Neural cell (in vitro differentiated cells): ENCODE results near the gene ITGBL1. TPM values are rescaled to one million over a fixed set of nuclear protein-coding genes. Genes with fewer than 3 reads are reported as not detected.

Experiments used
- H2AFZ ChIP-seq: fragments of 200-600, 300-800 bp; sonication (generic), shearing (Covaris generic); 2 replicates; pipeline ENCODE4 v1.6.0; 2014; ENCODE audit warnings: low read depth, mild to moderate bottlenecking, antibody characterized with exemption, low read length, moderate library complexity
- H3F3A ChIP-seq: fragments of 200-600 bp; shearing (Covaris generic); 2 replicates; pipeline ENCODE4 v1.6.1; 2016; ENCODE audit warnings: mild to moderate bottlenecking, moderate library complexity, mixed read lengths, antibody characterized with exemption, low read length; ENCODE audit not compliant: insufficient read depth, poor library complexity, severe bottlenecking
- H3K27ac ChIP-seq: fragments of 200-600, 300-800 bp; sonication (generic), shearing (Covaris generic); 2 replicates; pipeline ENCODE4 v1.5.1; 2014; ENCODE audit warnings: mild to moderate bottlenecking, low read length, moderate library complexity
- H3K27me3 ChIP-seq: fragments of 300-800, 200-600 bp; sonication (generic), shearing (Covaris generic); 2 replicates; pipeline ENCODE4 v1.6.0; 2014; ENCODE audit warnings: mild to moderate bottlenecking, low read depth, low read length, moderate library complexity; ENCODE audit not compliant: insufficient read depth
- H3K36me3 ChIP-seq: fragments of 300-800, 200-600 bp; sonication (generic), shearing (Covaris generic); 2 replicates; pipeline ENCODE4 v1.5.1; 2014; ENCODE audit warnings: mild to moderate bottlenecking, antibody characterized with exemption, low read length, moderate library complexity; ENCODE audit not compliant: insufficient read depth
- H3K4me2 ChIP-seq: fragments of 300-800, 200-600 bp; sonication (generic), shearing (Covaris generic); 2 replicates; pipeline ENCODE4 v1.6.0; 2014; ENCODE audit warnings: mild to moderate bottlenecking, low read length
- H3K4me3 ChIP-seq: fragments of 300-800, 200-600 bp; sonication (generic), shearing (Covaris generic); 2 replicates; pipeline ENCODE4 v1.5.1; 2014; ENCODE audit warnings: mild to moderate bottlenecking, low read length, moderate library complexity
- H3K79me2 ChIP-seq: fragments of 200-600 bp; shearing (Covaris generic); replicated peaks from 2 replicates; pipeline ENCODE4 v1.6.0; 2014; ENCODE audit warnings: mild to moderate bottlenecking, low read length, moderate library complexity; ENCODE audit not compliant: insufficient read depth
- H3K9ac ChIP-seq: fragments of 300-800, 200-600 bp; sonication (generic), shearing (Covaris generic); 2 replicates; pipeline ENCODE4 v1.6.1; 2016; ENCODE audit warnings: mild to moderate bottlenecking, low read length, mixed read lengths
- H3K9me2 ChIP-seq: fragments of 200-600 bp; shearing (Covaris generic); 2 replicates; pipeline ENCODE4 v1.6.1; 2016; ENCODE audit warnings: mild to moderate bottlenecking, low read length, mixed read lengths; ENCODE audit not compliant: insufficient read depth
- H3K9me3 ChIP-seq: fragments of 200-600, 300-800 bp; sonication (generic), shearing (Covaris generic); 2 replicates; pipeline ENCODE4 v1.6.1; 2016; ENCODE audit warnings: mild to moderate bottlenecking, mixed run types, low read length, moderate library complexity, mixed read lengths
- H4K20me1 ChIP-seq: fragments of 200-600 bp; shearing (Covaris generic); 2 replicates; pipeline ENCODE4 v1.6.1; 2016; ENCODE audit warnings: mild to moderate bottlenecking, mixed run types; ENCODE audit not compliant: insufficient read depth
- CTCF ChIP-seq: fragments of 450-650 bp; IDR thresholded peaks from 2 replicates; pipeline ENCODE4 v1.5.1; 2014; ENCODE audit warnings: antibody characterized with exemption, mild to moderate bottlenecking, moderate library complexity; ENCODE audit not compliant: poor library complexity, severe bottlenecking
- EP300 ChIP-seq: fragments of 450-650 bp; conservative IDR thresholded peaks from 2 replicates; pipeline ENCODE4 v1.6.1; 2014; ENCODE audit warnings: antibody characterized with exemption, mild to moderate bottlenecking, moderate library complexity; ENCODE audit not compliant: poor library complexity, severe bottlenecking
- EZH2 ChIP-seq: fragments of 200-600, 300-800 bp; shearing (Covaris generic), sonication (generic); IDR thresholded peaks from 2 replicates; pipeline ENCODE4 v1.6.1; 2014; ENCODE audit warnings: antibody characterized with exemption, low read length, borderline replicate concordance, mild to moderate bottlenecking; ENCODE audit not compliant: insufficient read depth, poor library complexity, severe bottlenecking
- MXI1 ChIP-seq: fragments of 450-650 bp; conservative IDR thresholded peaks from 2 replicates; pipeline ENCODE4 v1.6.1; 2014; ENCODE audit warnings: antibody characterized with exemption, mild to moderate bottlenecking; ENCODE audit not compliant: poor library complexity, severe bottlenecking
- POLR2AphosphoS5 ChIP-seq: IDR thresholded peaks from 2 replicates; pipeline ENCODE4 v1.6.1; 2012
- RAD21 ChIP-seq: fragments of 450-650 bp; conservative IDR thresholded peaks from 2 replicates; pipeline ENCODE4 v1.6.1; 2014; ENCODE audit warnings: antibody characterized with exemption, mild to moderate bottlenecking, moderate library complexity
- REST ChIP-seq: IDR thresholded peaks from 2 replicates; pipeline ENCODE4 v1.6.1; 2012; ENCODE audit warnings: borderline replicate concordance
- SMC3 ChIP-seq: fragments of 450-650 bp; conservative IDR thresholded peaks from 2 replicates; pipeline ENCODE4 v1.6.1; 2014; ENCODE audit warnings: antibody characterized with exemption, mild to moderate bottlenecking, moderate library complexity; ENCODE audit not compliant: poor library complexity
- TAF1 ChIP-seq: IDR thresholded peaks from 2 replicates; pipeline ENCODE4 v1.6.1; 2012; ENCODE audit warnings: low read depth
- polyA plus RNA-seq: library from polyadenylated mRNA; depleted of rRNA; stranded (reverse); fragments of >200 nt; gene quantifications from 2 replicates; pipeline ENCODE4 v1.2.3, GENCODE V29; 2014

Gene ITGBL1
- polyA plus RNA-seq, 1 donor from 2014 or later = 0.46 TPM

GRCh38 chr13:101429733-101430132, 22.7 kb upstream of the ITGBL1 start:
- no peaks in the 10 kb centered on the region for H3K9me2 ChIP-seq
- no peaks in the 10 kb centered on the region for H4K20me1 ChIP-seq
- H3K4me3 ChIP-seq = no peak overlapping the region
- H3K36me3 ChIP-seq = no peaks in the 10 kb centered on the region
- H3K79me2 ChIP-seq = no peaks in the 10 kb centered on the region
- TF ChIP-seq TAF1 (no peak), MXI1 (no peak), REST (no peak), CTCF (no peak), EP300 (no peak), RAD21 (no peak), EZH2 (no peak), POLR2AphosphoS5 (no peak), SMC3 (no peak)
- H3K27ac ChIP-seq = no peak overlapping the region
- H3K27me3 ChIP-seq = no peaks in the 10 kb centered on the region
- H3K9ac ChIP-seq = no peak overlapping the region
- no peak overlapping the region for H2AFZ ChIP-seq
- no peaks in the 10 kb centered on the region for H3F3A ChIP-seq
- H3K9me3 ChIP-seq = no peaks in the 10 kb centered on the region
- H3K4me2 ChIP-seq = no peak overlapping the region

GRCh38 chr13:101433895-101434294, 18.6 kb upstream of the ITGBL1 start:
- Histone ChIP-seq H3K27ac (no peak overlapping the region), H3K79me2 (no peaks in the 10 kb centered on the region), H3F3A (no peaks in the 10 kb centered on the region), H3K27me3 (no peaks in the 10 kb centered on the region), H3K9ac (no peak overlapping the region), H4K20me1 (no peaks in the 10 kb centered on the region), H3K9me3 (no peaks in the 10 kb centered on the region), H3K36me3 (no peaks in the 10 kb centered on the region), H2AFZ (no peak overlapping the region), H3K4me3 (no peak overlapping the region), H3K9me2 (no peaks in the 10 kb centered on the region), H3K4me2 (no peak overlapping the region)
- TF ChIP-seq POLR2AphosphoS5 (no peak), TAF1 (no peak), CTCF (no peak), REST (no peak), SMC3 (no peak), EZH2 (no peak), EP300 (no peak), RAD21 (no peak), MXI1 (no peak)
